Caki2 (cell line): ENCODE measurements around the gene RFX5. TPM values are rescaled to one million over a fixed set of nuclear protein-coding genes. Genes with fewer than 3 reads are reported as not detected.

Experiments
- DNase-seq: peaks from one replicate; pipeline ENCODE4 v3.0.0-alpha.2; 2015; ENCODE audit warnings: low read depth
- in situ Hi-C: cut with HindIII; loops from 2 replicates; pipeline ENCODE4 v1.10.0; 2016; ENCODE audit warnings: low sequenced_read_pairs, low pct_unique_long_range_greater_than_20kb, mixed read lengths
- total RNA-seq: library from RNA; depleted of rRNA; stranded (reverse); fragments of >200 nt; shearing (Covaris generic); gene quantifications from 2 replicates; pipeline ENCODE4 v1.2.3, GENCODE V29; 2014; ENCODE audit warnings: low replicate concordance; rRNA removed

Gene RFX5
- total RNA-seq, 1 experiment from 2014 or later = 50.4 TPM

DNA sequence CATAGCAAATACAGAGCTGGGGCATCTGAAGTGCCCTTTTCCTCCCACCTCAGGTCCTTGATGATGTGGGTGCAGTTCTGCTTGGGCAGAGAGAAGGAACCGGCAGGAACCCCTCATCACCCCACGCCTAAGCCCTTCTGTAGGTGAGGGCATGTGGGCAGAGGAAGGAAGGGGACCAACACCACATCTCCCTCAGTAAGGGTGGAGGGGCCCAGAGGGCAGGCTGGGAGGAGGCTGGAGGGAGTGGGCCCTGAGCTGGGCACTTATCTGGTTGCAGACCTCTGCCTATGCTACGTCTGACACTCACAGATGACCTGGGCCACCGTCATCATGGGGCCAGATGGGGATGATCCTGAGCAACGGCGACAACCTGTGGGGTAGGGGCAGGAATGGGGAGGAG, 54.0 kb downstream of the RFX5 start:
- in situ Hi-C loops = no loop called here
- no peak for DNase-seq

DNA sequence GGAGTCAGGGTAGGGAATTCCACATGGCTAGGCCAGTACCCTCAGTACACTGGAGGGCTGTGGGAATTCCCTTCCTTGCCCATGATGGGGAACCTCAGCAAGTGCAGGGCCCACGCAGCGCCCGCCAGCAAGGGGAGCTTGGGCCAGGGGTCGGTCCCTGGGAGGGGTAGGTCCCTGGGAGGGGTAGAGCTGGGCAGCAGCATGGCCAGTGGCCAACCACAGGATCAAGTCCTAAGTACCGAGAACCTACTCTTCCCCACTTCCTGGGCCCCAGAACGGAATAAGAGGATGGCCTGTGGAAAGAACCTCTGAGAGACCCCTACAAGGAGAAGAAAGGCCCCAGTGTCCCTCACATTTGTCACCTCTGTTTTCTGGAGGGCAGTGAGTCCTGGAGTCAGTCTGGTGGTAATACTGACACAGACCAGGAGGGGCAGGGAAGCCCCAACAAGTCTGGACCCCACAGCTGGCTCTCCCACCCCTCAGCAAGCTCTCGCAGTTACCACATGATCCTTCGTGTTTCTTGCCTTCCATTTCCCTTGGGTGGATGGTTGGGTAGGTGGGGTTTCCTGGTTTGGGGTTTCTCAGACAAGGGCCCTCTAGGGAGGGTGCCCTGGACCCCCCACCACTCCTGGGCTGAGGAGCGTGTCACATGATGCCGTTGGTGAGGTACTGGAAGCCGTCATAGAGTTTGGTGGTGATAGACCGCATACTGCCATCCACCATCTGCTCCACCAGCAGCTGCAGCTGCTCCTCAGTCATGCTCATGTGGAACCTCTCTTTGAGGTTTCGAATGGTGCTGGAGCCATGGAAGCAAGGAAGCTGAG, 54.6 kb downstream of the RFX5 start:
- in situ Hi-C loops = no loop called here
- DNase-seq = no peak

DNA sequence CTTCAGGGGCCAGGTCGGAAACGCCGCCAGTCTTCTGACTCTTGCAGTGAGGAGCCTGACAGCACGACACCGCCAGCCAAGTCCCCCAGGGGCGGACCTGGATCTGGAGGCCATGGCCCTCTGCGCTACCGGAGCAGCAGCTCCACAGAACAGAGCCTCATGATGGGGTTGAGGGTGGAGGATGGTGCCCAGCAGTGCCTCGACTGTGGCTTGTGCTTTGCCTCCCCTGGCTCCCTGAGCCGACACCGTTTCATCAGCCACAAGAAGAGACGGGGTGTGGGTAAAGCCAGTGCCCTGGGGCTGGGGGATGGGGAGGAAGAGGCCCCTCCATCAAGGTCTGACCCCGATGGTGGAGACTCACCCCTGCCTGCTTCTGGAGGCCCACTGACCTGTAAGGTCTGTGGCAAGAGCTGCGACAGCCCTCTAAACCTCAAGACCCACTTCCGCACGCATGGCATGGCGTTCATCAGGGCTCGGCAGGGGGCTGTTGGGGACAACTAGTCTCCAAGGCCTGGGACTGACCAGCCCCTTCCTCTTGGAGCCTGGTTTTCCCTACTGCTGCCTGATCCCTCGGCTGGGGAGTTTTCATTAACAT, 56.2 kb downstream of the RFX5 start:
- in situ Hi-C loops = no loop called here
- no peak for DNase-seq

Other genes starting within 250 kb of the RFX5 start
- 1.9 TPM in 1 of 2 replicates, not detected in the other for gene SEMA6C, start 200.6 kb downstream of the RFX5 start, total RNA-seq
- not detected in 2 replicates for gene TNFAIP8L2, start 190.6 kb downstream of the RFX5 start, total RNA-seq
- gene LYSMD1, start 181.3 kb downstream of the RFX5 start, total RNA-seq = 17.5 and 19.8 TPM in 2 replicates
- 30.4 and 52.3 TPM in 2 replicates for gene SCNM1, start 181.1 kb downstream of the RFX5 start, total RNA-seq
- gene TMOD4, start 171.3 kb downstream of the RFX5 start, total RNA-seq = not detected in 2 replicates
- gene VPS72, start 157.1 kb downstream of the RFX5 start, total RNA-seq = 98.7 and 126 TPM in 2 replicates
- gene PIP5K1A, start 148.7 kb downstream of the RFX5 start, total RNA-seq = 14.0 and 51.9 TPM in 2 replicates
- gene PSMD4, start 92.5 kb downstream of the RFX5 start, total RNA-seq = 266 and 273 TPM in 2 replicates
- 10.7 and 19.0 TPM in 2 replicates for gene ZNF687, start 65.0 kb downstream of the RFX5 start, total RNA-seq
- gene PI4KB, start 19.8 kb downstream of the RFX5 start, total RNA-seq = 26.2 and 40.2 TPM in 2 replicates
- gene SELENBP1, start 25.5 kb upstream of the RFX5 start, total RNA-seq = not detected in 2 replicates
- 428 and 572 TPM in 2 replicates for gene PSMB4, start 52.3 kb upstream of the RFX5 start, total RNA-seq
- 4.5 and 7.9 TPM in 2 replicates for gene POGZ, start 112.2 kb upstream of the RFX5 start, total RNA-seq
- 0.03 and 0.61 TPM in 2 replicates for gene CGN, start 164.1 kb upstream of the RFX5 start, total RNA-seq
- gene TUFT1, start 193.1 kb upstream of the RFX5 start, total RNA-seq = 4.2 and 5.8 TPM in 2 replicates